CD4-positive, alpha-beta T cell treated with Interleukin-15 for 4 hours (primary cell): ENCODE measurements around the gene PDZRN3.

Experiments used
- DNase-seq: peaks from one replicate; pipeline ENCODE4 v3.0.0-alpha.2; 2020; ENCODE audit warnings: low spot score

The PDZRN3 gene

DNA sequence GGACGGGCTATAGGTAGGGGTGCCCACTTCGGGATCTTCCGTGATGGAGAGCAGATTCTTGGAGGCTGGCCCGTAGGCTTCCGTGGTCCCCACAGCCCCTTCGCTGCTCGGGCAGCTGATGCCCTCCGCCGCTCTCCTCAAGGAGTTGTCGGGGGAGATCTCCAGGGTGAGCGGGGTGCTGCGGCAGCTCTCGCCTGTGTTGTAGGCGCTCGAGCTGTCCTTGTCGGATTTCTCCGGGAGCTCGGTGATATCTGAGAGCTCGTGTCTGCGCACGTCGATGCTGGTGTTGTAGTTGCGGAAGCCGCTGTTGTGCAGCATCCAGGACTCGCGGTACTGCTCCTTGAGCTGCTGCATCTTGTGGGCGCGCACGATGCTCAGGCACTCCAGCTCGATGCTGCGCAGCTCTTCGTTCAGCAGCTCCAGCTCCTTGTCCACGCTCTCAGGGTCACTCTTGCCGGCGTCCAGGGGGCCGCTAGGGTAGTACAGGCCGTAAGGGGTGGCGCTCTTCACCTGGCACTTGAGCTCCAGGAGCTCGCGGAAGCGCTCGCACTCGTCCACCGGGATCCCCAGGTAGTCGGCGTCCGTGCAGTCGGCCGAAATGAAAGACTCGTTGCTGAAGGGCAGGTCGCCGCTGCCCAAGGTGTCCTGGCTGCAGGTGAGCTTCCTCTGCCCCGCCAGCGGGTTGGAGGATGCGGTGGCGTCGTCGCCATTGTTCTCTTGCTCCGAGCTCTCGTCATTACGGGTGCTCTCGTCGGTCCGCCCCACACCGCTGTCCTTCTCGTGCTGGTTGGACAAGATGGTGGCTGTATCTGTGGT lies 240.4 kb downstream of the PDZRN3 start:
- no peak for DNase-seq

DNA sequence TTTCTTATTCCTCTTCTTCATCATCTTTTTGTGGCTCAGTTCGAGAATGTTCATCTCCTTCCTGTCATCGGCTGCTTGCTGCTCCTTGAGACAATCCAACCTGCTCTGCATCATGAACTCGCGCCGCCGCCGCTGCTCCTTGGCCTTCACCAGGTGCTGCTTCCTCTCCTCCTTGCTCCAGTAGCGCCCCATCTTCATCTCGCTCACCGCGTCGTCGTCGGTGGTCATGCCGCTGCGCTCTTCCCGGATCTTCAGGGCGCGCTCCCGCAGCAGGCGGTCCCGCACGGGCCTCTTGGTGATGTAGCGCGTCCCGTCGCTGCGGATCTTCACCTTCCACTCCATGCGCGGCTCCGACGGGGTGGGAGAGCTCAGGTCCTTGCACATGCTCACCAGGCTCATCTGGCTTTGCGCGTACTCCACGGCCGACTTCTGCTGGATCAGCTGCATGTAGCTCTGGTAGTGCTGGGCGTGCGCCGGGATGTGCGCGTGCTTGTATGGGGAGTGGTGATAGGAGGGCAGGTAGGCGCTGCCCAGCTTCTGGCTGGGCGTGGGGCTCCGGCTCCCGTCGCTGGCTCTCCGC lies 241.2 kb downstream of the PDZRN3 start:
- no peak for DNase-seq

DNA sequence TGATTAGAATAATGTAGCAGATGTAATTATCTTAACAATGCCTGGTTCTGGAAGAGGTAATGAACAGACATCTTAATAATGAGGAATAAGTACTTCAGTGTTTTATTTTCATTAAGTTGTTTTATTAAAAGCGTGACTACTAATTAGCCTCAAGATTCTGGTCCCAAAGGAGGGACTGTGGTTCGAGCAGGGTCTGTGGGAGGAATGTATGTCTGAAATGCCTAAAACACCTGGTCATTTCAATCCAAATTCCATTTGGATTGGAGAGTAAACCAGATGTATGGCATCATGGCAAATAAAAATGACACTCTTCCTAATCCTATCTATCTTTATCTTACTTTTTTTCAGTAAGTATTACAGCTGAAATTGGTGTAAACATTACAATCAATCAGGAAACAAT lies 243.2 kb downstream of the PDZRN3 start:
- no peak for DNase-seq

DNA sequence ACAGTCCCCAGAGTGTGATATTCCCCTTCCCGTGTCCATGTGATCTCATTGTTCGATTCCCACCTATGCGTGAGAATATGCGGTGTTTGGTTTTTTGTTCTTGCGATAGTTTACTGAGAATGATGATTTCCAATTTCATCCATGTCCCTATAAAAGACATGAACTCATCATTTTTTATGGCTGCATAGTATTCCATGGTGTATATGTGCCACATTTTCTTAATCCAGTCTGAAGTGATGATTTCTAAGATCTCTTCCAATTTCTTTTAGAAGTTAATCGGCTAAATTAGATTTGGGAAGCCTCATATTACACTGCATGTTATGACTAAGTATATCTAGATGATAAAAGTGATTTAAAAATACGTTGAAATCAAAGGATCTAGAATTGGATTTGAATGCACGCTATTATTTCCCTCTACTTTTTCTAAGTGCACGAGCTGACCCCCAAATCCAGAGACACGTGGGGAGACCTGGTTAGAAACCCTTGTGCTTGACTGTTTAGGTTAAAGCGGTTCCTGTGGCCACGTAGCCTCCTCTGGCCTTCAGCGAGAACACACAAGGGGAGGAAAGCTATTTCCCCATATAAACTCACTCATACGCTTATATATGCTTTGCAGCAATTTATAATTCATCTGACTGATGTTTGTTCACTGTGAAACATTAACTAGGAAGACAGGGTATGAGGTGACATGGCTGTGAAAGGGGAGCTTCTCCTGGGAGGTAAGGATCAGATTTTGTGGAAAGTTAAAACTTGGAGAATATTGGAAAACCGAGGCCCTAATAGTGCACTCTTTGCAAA lies 243.8 kb downstream of the PDZRN3 start:
- DNase-seq: no peak

DNA sequence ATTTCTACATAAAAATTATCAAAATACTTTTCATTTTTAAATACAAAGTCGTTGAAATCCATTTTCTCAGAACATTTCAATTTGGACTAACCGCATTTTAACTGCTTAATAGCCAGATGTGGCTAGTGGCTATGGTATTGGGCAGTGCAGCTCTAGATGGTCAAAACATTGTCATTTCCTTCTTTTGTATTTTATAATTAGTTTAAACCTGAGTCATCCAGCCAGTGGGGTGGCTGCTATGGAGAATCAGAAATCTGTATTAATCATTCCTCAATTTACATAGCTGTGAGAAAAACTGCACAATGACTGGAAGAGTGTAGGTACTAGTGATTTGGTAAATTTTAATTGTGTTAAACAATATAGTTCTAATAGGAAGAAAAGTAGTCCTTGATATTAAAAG lies 245.3 kb downstream of the PDZRN3 start:
- DNase-seq: no peak

DNA sequence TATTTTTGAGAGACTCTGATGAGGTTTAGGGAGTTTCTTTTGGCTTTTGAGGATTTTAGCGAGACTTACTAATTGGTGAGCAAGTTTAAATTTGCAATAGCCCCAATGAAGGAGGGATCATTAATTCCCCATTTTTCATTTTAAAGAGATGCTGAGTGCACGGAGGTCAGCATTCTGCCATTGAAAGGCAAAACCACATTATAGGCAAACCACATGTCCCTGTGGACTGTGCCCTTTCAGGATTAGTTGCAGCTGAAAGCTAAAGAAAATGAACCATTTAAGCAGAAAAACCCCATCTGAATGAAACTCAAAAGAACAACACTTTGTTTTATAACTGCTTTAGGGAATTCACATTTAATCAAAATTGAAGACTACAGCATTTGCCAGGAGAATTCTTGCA lies 246.5 kb downstream of the PDZRN3 start:
- no peak for DNase-seq

DNA sequence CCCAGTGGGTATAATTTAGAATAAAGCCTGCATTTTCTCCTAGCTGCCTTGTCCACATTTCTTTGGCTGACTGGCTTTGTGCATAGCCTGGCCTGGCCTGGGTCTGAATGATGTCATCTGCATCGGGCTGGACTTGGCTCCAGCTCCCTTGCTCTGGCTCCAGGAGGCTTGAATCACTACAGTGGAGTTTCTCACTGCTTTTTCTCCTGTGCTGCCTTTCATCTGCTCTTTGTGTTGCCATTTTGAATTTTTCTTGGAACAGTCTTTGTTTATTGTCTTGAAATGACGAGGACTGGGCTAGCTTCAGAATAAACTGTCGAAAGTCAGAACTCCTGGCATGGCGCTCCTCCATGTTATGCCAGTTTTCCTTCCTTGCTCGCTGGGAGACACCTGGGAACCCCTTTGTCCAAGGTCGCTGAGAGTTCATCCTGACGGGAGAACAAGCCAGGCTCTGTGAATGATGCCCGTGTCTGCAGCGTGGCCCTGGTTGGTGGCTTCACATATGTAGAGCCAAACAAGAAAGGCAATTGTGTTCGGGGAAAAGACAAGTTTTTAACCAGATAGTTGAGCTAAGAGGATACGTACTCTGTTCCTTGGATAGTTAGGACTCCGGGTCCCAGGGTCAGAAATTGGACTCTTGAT lies 258.9 kb downstream of the PDZRN3 start:
- no peak for DNase-seq

DNA sequence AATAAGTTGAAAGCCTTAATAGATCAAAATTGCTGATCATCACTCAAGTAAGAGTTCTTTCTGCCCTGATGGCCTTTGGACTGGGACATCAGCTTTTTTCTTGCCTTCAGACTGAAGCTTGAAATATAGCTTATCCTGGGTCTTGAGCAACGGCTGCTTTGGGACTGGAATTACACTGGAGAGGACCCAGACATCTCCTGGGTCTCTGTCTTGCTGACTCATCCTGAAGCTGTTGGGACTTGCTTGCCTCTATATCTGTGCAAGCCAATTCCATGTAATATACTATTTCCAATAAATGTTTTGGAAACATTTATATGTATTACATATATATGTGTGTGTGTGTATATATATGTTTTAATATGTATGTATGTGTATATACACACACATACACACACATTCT lies 260.2 kb downstream of the PDZRN3 start:
- DNase-seq: no peak

DNA sequence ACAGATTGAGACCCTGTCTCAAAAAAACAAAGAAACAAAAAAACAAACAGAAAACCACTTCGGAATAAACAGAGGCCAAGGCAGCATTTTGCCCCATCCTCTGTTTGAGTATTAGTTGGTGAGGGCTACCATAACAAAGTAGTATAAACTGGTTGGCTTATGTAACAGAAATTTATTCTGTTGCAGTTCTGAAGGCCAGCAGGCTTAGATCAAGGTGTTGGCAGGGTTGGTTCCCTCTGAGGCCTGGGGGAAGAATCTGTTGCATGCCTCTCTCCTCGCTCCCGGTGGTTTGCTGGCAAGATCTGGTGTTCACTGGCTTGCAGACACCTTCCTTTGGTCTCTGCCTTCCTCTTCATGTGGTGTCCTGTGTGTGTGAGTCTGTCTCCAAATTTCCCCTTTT lies 261.6 kb downstream of the PDZRN3 start:
- DNase-seq: no peak

DNA sequence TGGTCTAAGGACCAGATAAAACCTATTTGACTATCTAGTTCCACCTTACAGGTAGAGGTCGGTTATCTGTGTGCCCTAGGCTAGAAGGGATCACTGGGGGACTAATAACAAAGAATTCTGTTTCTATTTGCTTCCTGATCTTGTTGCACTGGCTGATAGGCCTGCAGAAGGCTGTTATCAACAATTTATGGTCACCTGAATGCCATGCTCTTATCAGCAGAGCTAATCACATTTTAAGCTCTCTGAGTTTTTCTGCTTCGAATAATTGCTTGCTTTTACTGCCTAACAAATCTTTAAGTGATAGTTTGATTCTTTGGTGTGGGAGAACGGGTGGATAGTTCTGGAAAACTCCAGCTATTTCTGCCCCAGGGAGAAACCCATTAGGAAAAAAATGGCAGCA lies 263.1 kb downstream of the PDZRN3 start:
- DNase-seq: no peak

DNA sequence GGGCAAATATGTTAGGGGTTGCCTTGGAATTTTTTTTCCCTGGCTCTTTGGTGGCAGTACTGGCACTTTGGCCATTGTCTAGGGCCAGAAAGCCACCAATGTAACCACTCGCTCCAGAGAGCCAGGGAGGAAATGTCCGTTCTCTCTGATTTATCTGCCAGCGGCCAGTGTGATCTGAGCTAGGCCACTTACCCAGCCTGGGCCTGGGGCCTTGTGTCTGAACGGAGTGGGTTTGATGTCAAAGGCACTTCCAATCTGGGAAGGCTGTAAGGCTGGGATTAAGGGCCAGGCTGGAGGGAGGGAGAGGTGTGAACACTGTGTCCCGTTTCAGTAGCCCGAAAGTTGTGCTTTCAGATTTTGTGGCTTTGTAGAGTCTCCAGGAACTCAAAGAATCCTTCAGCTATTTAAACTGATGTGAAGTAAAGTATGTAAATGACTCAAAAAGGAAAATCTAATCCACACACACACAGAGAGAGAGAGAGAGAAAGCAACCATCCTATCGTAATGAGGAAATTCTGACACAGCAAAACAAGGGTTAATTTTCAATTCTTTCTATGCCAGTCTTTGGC lies 271.0 kb downstream of the PDZRN3 start:
- no peak for DNase-seq

DNA sequence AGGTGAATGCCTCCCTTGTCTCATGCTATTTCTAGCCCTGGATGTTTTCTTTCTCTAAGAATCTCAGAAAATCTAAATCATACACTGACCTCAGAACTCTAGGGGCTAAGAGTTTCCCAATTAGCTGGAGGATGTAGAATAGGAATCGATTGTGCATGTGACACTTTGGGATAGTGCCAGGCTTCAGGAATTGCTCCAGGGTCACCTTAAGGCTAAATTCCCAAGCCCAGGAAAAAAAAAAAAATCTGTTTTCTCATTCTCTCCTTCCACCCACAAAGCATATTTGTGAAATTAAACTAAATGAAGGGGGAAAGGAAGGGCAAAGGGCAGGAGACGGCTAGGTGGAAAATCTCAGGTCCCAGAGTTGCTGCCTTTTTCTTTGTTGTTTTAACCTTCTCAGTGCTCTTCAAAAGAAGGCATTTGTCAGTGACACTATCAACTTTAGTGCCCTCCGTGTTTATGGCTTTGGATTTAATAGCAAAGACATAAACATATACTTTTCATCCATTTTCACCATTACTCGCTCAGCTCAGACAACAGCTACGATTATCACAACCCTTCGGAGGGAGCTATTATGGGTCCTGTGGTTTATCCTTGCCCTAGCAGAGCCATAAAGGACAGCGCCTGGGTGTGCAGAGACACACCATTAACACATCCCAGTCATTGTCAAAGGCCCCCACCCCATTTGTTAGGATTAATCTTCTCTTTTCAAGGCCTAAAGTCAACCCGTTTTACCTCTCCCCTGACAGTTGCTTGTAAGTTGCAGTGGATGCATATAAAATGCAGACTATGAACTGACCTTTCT lies 271.7 kb downstream of the PDZRN3 start:
- DNase-seq: no peak

DNA sequence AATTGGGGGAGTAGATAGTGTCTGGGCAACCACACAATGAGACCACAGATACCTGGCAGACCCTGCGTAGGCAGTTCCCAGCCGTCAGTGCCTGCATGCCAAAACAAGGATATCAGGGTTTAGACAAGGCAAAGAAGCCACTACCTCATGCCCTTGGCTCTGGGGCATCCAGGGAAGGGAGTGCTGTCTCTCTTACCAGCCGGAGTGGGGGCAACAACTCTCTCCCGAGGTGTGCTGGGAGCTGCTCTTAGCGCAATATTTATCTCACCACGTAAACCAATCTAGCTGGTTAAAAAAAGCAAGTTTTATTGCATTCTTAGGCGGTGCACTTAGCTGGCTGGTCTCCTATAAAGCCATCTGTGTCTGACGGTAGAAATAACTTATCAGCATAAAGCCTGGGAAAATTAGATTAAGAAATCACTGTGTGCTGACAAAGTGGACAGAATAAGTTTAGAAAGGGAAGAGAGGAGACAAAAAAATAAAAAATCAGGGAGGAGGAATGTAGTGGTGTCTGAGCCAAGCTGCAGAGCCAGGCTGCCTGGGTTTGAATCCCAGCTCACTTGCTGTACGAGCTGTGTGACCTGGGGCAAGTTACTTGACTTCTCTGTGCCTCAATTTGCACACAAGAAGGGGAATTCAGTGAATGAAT lies 273.2 kb downstream of the PDZRN3 start:
- DNase-seq: no peak

DNA sequence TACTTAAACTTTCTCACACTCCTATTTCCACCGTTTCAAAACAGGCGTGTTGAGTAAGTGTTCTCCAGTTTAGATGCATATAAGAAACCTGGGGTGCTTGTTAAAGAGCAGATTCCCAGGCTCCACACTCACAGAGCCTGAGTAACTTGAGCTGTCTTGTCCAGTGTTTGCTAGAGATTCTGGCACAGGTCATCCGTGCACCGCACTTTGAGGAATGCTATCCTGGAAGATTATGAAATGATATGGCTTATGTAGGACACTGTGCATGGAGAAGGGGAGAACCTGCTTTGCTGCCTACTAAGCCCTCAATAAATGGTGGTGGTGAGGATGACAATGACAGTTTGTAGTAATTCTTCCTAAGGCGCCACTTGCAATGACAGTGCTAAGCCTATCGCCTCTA lies 273.7 kb downstream of the PDZRN3 start:
- no peak for DNase-seq

DNA sequence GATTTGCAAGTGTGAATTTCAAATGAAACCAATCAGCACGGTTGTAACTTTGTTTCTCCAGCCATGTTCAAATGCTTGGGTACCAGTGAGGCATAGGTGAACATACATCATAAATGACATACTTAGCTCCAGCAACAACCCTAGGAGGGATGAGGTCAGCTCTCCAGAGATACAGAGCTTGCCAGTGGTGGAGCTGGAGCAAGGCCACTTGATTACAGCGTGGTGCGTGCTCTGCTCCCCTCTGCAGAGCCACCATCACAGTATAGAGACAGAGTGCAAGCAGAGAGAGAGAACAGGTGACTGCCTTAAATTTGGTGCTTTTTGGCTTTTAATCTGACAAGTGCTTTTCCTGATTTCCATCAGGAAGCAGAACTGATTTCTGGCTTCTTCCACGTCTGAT lies 275.1 kb downstream of the PDZRN3 start:
- DNase-seq: no peak

DNA sequence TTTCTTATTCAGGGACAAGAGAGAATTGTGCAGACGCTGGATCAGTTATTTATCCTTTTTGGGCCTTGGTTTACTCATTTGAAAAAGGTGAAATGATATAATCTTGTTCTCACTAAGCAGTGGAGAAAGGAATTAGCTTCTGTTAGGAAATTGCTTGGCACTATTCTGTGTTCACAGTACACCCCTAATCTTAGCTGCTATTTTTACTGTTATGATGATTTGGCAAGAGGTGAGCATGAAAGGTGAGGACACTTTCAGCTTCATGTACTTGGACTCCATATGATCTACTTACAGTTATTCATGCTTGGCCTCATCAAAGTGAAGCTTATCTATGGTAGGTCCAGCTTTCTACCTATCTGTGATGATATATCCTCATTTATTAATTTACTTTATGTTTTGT lies 282.7 kb downstream of the PDZRN3 start:
- DNase-seq: no peak

DNA sequence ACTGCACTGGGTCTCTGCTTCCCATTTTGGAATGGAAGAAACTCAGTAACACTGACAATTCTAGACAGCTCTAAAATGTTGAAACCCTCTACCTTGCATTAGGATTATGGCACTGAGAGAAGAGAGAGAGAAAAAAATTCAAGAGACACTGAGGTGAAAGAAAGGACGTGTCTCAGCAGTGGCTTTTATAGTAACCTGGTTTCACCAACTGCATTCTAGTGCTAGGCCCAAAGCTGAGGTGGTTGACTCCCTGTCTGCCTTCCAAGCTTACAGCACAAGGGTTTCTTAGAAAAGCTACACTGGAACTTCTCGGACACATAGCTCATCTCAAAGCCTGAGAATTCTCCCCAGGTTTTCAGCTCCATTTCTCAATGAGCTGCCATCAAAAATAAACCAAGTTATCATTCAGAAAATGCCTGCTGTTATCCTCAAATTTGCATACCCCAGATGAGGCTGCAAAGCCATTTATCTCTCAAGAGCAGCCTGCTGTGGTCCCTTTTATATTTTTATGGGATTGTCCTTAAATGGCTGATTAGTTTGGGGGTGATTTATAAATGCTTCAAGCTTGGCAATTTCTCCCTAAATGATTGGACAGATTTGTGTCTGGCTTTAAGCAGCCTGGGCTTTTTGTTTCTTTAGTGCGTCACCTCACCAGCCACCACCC lies 283.3 kb downstream of the PDZRN3 start:
- no peak for DNase-seq

DNA sequence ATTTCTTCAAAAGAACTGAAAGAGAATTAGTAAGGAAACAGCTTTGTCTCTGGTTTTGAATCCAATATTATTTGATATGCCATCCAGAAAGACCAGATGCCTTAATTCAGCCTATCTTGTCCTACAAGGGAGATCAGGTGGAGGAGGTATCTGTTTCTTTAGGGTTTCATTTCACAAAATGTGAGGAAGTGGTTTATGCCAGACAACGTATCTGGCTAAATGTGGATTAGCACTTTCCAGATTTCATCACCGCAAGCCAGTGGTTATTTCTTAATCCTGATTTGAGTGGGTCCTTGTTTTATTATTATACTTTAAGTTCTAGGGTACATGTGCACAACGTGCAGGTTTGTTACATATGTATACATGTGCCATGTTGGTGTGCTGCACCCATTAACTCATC lies 292.2 kb downstream of the PDZRN3 start:
- no peak for DNase-seq
